NCI-H1436 (cell line): ENCODE data around the gene ZNF407.

Experiments
- DNase-seq: peaks from one replicate; lab custom pipeline; 2025; lab: John Stamatoyannopoulos, UW

The ZNF407 gene

GRCh38 chr18:74589021-74589420, 8.6 kb upstream of the ZNF407 start:
- DNase-seq: no peak

- DNase-seq: no peak
Measured at GRCh38 chr18:74589811-74590210, 7.9 kb upstream of the ZNF407 start.

- no peak for DNase-seq
Measured at GRCh38 chr18:74590671-74591070, 7.0 kb upstream of the ZNF407 start.

DNA sequence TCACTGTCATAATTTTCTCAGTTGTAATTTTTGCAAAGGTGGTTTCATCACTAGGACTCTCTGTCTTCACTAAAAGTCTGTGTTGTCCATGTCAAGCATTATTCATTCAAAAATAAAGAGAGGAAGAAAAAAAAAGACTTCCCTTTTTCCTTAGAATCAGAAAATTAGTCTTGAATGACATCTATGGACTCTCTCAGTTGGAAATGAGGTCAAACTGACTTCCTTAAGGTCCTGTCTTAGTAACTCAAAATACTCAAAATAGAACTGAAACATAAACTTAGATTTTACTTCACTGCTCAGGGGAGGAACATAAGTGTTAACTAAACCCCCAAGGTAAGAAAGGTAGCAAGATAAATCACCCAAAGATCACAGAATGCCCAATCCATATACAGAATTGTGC, 2.2 kb upstream of the ZNF407 start:
- DNase-seq: no peak

DNA sequence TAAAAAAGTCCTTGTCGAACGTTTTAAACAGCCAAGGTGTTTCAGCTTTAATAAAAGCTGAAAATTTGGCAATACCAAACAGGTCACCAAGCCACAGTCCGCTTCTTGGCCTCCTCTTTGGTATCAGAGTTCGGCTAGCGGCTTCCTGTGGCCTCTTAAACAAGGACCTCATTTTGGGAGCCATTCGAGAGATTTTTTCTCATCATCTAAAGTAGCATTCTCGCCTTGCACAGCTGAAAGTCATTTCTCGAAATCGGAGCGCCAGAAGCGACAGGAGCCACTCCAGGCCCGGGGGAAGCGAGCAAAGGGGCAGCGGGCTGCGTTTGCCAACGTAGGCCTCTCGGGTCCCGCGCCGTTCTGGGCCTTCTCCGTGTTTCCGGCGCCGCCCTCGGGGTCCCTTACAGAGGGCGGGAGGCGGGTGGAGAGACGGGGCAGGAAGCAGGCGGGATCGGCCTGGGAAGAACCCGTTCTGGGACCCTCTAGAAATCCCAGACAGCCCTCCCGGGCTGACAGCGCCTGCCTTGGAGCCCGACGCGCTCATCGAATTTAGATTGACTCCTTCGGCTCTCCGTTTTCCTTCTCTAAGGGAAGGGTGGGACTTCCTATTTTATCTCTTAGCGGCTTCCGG, 522 bp upstream of the ZNF407 start:
- DNase-seq: peak; percentile 80

DNA sequence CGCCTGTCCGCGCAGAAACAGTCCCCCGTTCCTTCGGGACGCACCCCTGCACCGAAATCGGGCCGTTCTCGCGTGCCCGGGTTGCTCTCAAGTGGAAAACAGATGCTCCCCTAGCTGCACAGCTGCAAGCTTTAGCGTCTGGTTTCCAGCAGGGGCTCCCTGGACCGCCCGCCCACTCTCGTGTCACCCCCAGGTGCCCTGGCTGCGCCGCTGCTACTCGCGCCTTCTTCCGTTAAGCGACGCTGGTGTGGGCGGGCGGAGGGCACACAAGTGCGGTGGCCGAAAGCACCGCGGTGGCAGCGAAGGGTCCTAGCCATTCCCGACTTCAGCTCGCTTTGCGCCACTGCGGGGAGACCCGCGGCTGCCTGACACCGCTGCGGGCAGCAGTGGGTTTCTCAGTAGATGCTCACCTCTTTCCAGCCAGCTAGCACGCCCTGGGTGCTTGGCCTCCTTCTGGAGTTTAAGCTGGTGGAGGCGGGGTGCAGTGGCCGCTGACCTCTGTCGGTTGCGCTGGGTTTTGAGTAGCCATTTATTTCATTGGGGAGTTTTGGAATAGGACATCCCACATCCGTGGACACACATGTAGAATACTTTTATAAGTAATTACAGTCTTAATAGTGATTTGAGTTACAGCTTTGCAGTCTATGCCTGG, 806 bp downstream of the ZNF407 start:
- DNase-seq: peak; percentile 15

GRCh38 chr18:74604361-74604760, 6.7 kb downstream of the ZNF407 start:
- DNase-seq: no peak

- no peak for DNase-seq
Measured at GRCh38 chr18:74604774-74605173, 7.1 kb downstream of the ZNF407 start.

DNA sequence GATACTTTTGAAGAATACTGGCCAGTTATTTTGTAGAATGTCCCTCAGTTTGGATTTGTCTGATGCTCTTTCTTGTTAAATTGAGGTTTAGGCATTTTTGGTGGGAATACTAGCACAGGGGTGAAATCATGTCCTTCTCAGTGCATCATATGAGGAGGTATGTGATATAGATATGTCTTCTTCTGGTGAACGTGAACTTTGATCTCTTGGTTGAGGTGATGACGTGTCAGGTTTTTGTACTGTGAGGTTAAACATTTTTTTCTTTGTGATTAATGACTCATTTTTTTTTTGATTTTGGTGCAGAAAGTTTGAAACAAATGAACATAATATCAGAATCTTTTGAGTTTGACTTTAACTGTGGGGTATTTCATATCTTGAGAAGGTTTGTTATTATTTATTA, 11.0 kb downstream of the ZNF407 start:
- DNase-seq: no peak

- DNase-seq: no peak
Measured at GRCh38 chr18:74609535-74609934, 11.9 kb downstream of the ZNF407 start.

DNA sequence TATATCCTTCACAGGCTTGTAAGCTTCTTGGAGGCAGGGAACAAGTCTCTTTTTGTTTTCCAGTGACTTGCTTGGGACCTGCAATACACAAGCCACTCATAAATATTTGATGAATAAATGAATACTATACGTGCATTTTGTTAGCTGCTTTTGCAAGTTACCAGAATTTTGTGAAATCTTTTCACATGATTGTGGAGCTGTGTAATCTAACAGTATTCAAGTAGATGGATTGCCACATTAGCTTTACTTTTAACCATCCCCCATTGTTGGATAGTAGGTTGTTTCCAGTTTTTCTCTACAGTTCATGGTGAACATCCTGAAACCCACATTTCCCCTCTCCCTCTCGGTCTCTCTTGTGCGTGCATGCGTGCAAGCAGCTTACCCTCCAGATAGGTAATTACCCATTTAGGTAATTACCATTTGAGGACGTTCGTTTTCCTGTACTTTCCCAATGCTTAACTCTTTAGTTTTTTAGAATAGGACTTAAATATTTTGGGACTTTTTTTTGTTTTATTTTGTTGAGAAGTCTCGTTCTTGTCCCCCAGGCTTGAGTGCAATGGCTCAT, 12.5 kb downstream of the ZNF407 start:
- DNase-seq: no peak

GRCh38 chr18:74610860-74611259, 13.2 kb downstream of the ZNF407 start:
- no peak for DNase-seq

DNA sequence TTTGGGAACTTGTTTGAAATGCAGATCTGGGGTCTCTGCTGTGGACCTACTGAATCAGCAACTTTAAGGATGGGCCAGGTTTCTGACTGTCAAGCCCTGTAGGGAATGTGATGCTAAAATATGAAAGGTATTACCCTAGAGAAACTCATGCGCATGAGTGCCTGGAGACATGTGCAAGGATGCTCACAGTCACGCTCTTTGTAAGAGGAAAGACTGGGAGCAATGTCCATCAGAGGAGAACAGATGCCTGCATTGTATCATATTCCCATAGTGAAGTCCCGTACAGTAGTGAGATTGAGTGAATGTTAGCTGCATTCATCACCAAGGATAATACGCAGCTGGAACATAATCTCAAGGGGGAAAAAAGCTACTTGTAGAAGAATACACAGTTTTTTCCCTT, 14.1 kb downstream of the ZNF407 start:
- no peak for DNase-seq

DNA sequence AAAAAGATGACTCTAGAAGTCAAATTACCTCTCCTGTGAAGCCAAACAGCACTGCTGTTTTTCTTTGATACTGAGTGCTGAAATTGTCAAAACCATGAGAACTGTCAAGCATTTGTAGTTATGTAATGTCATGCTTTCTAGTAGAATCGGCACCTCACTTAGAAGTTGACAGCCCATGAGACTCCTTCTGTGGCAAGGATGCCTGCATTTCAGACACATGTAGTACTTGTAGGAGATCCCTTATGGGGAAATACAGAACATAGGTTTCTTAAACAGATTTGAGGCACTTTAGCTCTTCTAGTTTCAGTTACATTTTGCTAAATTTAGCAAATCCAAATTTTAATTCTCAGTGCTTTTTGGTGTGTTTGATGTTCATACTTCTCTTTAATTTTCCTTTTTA, 15.7 kb downstream of the ZNF407 start:
- no peak for DNase-seq

GRCh38 chr18:74616494-74616893, 18.8 kb downstream of the ZNF407 start:
- DNase-seq: no peak

DNA sequence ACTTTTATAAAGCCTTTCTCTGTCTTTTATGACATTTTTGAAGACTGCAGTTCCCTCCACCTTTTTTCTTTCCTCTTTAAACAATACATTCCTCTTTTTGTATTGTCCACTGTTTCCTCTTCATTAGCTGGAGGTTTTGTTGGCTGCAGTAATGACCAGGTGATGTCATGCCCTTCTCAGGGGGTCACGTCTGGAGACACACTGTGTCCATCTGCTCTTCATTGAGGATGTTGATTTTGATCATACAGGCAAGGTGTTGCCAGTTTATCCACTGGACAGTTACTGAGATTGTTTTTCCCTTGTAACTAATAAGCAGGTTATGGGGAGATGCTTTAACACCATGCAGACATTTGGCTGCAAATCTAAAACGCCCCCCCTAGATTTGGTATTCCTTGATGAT, 19.8 kb downstream of the ZNF407 start:
- no peak for DNase-seq

DNA sequence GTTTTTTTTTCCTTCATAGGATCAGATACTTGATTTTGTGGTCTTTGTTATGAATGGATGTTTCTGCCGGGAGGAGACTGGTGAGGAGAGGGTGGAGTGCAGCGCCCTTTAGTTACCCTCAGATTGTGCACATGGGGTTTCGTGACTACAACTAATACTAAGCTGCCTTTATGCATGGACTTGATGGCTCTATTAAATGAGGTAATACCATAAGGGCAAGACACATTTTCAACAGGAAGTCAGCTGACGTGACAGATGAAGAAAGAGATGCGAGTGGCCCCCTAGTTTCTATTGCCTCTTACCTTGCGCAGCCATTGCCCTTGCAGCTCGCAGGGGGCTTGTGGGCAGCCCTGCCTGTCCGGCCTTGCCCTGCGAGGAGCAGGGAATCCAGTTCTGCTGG, 24.4 kb downstream of the ZNF407 start:
- no peak for DNase-seq

DNA sequence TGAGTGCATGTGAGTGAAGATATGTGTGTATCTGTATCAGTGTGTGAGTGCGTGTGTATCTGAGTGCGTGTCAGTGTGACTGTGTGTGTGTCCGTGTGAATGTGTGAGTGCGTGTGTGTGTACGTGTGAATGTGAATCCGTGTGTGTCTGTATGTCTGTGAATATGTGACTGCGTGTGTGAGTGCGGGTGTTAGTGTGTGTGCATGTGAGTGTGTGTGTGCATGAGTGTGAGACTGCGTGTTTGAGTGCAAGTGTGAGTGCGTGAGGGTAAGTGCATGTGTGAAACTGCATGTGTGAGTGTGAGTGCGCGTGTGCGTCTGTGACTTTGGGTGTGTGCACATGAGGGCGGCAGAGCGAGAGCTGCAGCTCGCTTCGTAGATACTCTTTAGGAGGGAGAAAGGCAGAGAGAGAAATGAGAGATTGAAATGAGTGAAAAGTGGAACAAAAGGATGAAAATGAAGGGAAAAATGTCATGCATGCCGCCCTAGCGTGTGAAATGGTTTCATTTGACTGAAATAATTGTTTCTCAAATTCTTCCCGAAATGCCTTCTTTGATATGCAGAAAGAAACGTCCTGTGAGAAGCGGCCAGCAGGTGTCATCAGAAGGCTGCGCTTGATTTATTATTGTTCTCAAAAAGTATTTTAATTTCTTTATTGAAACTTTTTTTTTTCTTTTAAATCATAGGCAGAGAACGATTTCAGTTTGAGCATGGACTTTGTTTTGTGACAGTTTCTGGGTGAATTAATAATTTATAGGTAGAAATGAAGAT, 25.6 kb downstream of the ZNF407 start:
- DNase-seq: no peak

DNA sequence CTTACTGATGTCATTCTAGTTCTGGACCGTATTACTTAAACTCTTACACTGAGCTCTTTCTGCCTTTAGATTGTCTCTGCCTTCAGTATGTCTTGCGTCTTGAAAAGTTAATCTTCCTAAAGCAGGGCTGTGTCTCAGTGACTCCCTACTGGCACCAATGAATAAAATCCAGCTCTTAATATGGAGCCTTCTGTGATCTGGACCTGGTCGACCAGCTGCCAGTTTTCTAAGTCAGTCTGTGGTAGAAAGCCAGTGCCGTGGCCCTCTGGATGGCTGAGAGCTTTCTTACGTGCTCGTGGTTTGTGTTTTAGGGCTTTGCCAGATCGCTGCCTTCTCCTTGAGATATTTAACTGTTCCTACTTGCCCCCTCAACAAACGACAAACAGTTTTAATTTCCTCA, 26.8 kb downstream of the ZNF407 start:
- DNase-seq: no peak

- no peak for DNase-seq
Measured at GRCh38 chr18:74625157-74625556, 27.5 kb downstream of the ZNF407 start.

DNA sequence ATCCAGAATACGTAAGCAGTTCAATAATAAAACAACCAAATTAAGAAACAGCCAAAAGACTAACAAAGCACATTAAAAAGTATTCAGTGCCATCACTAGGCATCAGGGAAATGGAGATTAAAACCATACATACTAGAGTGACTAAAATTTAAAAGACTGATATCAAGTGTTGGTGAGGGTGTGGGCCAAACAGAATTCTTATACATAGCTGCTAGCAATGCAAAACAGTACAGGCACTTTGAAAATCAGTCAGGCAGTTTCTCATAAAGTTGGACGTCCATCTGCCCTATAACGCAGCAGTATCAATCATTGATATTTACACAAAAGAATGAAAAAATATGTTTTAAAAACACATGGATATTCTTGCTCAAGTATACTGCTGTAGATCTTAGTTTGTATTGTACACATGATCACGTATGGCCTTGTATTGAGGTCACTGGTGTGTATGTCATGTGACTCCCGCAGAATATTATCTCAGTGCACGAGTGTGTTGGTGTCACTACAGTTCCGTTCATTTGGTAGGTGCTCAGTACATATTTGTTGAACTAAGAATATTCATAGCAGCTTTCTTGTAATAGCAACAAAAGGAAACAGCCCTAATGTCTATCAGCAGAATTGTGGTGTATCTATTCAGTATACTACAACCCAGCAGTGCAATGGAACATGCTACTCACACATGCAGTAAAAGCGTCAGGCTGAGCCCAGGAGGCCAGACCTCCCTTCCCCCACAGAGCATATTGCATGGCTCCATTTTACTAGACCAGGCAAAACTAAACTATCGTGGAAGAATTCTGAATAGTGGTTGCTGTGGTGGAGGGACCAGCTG, 28.6 kb downstream of the ZNF407 start:
- DNase-seq: no peak

- no peak for DNase-seq
Measured at GRCh38 chr18:74630804-74631203, 33.1 kb downstream of the ZNF407 start.
